Peyer's patch (tissue), 4 donors: ENCODE data around the gene CST11.

Source experiments
- POLR2A ChIP-seq, 2 donors: fragments of 450-650 bp; IDR thresholded peaks; one replicate each; pipeline ENCODE4 v1.5.1; 2017; ENCODE audit warnings: antibody characterized with exemption in 2 of 2, mild to moderate bottlenecking in 2 of 2, moderate library complexity in 2 of 2
- TF ChIP-seq, protein P1 (sequence below), 6 experiments: fragments of 450-650 bp in 4 of 6; fragments of 200-600 bp in 2 of 6; sonication (generic) in 1 of 6; IDR thresholded peaks; one replicate each; pipeline ENCODE4 v1.5.1; 2017 to 2019; ENCODE audit warnings: antibody characterized with exemption in 6 of 6, mild to moderate bottlenecking in 3 of 6, moderate library complexity in 1 of 6

DNA sequence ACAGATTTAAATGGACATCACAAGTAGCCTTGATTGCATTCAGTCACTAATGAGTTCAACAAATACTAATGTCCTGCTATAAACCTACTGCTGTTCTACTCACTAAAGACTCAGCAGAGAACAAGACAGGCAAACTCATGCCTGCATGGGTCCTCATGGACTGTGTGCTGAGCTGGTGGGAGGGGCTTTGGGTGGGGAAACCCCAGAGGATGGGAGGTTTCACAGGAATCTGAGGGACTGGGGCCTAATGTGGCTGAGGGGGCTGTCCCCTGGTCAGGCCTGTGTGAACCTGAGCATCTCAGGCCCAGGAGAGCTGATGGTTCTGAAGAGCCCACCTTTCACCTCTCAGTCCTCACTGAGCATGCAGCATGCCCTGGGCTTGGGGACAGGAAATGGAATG is 39.6 kb upstream of the CST11 start:
- TF ChIP-seq, protein P1, sequence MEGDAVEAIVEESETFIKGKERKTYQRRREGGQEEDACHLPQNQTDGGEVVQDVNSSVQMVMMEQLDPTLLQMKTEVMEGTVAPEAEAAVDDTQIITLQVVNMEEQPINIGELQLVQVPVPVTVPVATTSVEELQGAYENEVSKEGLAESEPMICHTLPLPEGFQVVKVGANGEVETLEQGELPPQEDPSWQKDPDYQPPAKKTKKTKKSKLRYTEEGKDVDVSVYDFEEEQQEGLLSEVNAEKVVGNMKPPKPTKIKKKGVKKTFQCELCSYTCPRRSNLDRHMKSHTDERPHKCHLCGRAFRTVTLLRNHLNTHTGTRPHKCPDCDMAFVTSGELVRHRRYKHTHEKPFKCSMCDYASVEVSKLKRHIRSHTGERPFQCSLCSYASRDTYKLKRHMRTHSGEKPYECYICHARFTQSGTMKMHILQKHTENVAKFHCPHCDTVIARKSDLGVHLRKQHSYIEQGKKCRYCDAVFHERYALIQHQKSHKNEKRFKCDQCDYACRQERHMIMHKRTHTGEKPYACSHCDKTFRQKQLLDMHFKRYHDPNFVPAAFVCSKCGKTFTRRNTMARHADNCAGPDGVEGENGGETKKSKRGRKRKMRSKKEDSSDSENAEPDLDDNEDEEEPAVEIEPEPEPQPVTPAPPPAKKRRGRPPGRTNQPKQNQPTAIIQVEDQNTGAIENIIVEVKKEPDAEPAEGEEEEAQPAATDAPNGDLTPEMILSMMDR (IDR thresholded peaks at IDR 0.05), result no peak
- no peak for TF ChIP-seq POLR2A (IDR thresholded peaks at IDR 0.05)
